ENCODE results near the gene HSPA12A.

Gene HSPA12A

GRCh38 chr10:116769368-116769767 is 27.0 kb upstream of the HSPA12A start:
- Histone ChIP-seq H3K4me1 (ENCODE audit: control insufficient read depth in 1 of 2, insufficient read depth in 1 of 2, low read depth in 1 of 2, low read length in 1 of 2) (no peaks in the 10 kb centered on the region), H3K36me3 (no peaks in the 10 kb centered on the region), H3K27me3 (peaks cover 49% of the 10 kb centered on the region), H3K4me3 (ENCODE audit: low read depth in 1 of 2, low read length in 1 of 2) (no peak overlapping the region), H3K27ac (no peak overlapping the region), H3K9me3 (no peaks in the 10 kb centered on the region)
- TF ChIP-seq CTCF (IDR thresholded peaks at IDR 0.05): no peak

DNA sequence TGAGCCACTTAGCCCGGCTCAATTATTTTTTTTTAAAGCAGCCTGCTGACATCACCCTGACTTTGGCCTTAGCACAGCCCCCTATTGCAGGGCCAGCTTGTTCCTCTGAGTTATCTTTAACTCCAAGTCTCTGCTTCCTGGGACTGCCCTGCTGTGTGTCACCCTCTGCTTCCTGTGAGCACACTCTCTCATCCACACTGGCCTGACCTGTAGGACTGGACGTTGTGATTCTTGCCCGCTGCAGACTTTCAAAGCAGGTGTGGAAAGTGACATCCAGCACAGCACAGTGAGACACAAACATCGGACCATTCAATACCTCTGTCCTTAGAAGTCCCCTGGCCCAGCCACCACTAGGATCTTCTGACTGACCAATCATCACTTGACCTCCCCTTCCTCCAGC is 26.4 kb upstream of the HSPA12A start:
- Histone ChIP-seq H3K27me3 (peaks cover 54% of the 10 kb centered on the region), H3K4me1 (ENCODE audit: control insufficient read depth in 1 of 2, insufficient read depth in 1 of 2, low read depth in 1 of 2, low read length in 1 of 2) (no peaks in the 10 kb centered on the region)

DNA sequence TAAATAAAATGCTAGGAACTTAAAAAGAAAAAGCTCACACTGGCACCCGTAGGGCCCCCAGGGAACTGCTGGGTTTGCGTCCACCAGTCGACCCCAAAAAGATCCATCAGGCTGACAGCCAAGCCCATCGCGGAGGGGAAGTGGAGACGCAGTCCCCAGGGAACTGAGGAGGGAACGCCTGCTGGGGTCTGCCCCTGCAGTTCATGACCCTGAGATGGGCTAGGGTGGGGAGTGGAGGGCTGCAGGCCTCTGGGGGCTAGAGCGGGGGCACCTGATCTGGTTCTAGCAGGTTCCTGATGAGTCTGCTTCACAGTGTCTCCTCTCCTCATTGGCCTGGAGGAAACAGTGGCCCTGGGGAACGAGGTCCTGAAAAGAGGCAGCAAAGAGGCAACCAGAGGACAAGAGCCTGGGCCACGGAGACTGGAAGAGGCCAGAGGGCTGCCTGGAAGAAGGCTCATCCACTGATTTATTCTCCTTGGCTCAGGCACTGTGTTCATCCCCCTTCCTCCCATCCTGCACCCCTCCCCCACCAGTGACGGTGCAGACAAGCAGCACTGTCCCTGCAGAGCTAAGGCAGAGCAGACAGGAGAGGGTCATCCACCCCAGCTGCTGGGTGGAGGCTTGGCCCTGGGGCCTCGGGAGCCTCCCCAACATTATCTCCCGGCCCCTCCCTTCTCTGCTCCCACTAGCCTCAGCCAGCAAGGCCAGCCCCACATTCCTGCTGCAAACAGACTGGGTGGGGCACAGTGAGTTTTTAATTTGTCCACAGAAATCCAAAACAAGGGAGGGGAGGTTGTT is 24.7 kb upstream of the HSPA12A start:
- TF ChIP-seq CTCF (IDR thresholded peaks at IDR 0.05): no peak
- H3K27ac ChIP-seq: no peak overlapping the region
- H3K9me3 ChIP-seq: no peaks in the 10 kb centered on the region
- H3K36me3 ChIP-seq: no peaks in the 10 kb centered on the region
- H3K4me3 ChIP-seq (ENCODE audit: low read depth in 1 of 2, low read length in 1 of 2): no peak overlapping the region
- H3K4me1 ChIP-seq (ENCODE audit: control insufficient read depth in 1 of 2, insufficient read depth in 1 of 2, low read depth in 1 of 2, low read length in 1 of 2): no peaks in the 10 kb centered on the region
- H3K27me3 ChIP-seq: peaks cover 69% of the 10 kb centered on the region

More for the DNA sequence above, 26.4 kb upstream of the HSPA12A start:
- H3K36me3 ChIP-seq: no peaks in the 10 kb centered on the region
- no peak for TF ChIP-seq CTCF (IDR thresholded peaks at IDR 0.05)
- no peak overlapping the region for H3K4me3 ChIP-seq (ENCODE audit: low read depth in 1 of 2, low read length in 1 of 2)
- no peaks in the 10 kb centered on the region for H3K9me3 ChIP-seq
- H3K27ac ChIP-seq: no peak overlapping the region

DNA sequence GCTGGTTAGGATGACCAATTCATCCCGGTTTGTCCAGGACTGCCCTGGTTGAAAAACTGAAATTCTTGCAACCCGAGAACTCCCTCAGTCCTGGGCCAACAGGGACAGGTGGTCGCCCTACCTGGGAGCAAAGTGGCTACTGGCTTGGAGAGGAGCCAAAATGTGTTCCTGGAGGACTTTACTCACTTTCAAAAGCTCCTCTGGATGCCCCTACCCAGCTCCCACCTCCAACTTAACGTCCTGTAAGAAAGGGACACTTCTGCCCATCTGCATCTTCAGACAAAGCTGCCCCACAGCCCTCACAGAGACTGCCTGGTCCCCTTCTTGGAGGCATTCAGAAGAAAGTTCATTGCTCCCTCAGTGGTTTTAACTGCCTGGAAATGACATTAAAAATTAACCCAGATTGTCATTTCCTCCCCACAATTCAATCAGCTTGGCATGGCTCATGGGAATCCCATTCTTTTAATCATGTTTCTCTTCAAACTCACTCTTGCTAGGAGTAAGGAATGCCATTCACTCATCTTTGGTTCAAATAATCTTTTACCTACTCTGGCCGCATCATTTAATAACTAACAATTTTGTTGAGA is 24.0 kb upstream of the HSPA12A start:
- TF ChIP-seq CTCF (IDR thresholded peaks at IDR 0.05): no peak

DNA sequence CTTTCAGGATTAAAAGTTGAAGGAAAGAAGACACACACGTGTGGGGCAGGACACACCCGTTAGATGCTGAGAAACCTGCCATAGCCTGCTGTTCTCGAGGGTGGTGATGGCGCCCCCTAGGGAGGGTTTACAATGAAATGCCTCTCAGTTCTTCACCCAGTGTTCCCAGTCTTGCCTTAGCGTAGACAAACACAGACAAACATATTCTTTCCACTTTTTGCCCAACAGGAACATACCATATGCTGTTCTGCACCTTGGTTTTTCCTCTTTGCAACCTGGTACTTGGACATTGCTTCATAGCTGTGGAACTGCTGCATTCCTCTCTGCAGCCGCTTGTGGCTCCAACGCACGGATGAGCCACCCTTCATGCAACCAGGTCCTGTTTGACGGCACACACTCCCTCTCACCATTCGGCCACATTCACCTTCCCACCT is 23.3 kb upstream of the HSPA12A start:
- H3K27me3 ChIP-seq: peaks cover 69% of the 10 kb centered on the region
- H3K36me3 ChIP-seq: no peaks in the 10 kb centered on the region
- no peaks in the 10 kb centered on the region for H3K4me1 ChIP-seq (ENCODE audit: control insufficient read depth in 1 of 2, insufficient read depth in 1 of 2, low read depth in 1 of 2, low read length in 1 of 2)
- H3K9me3 ChIP-seq: no peaks in the 10 kb centered on the region
- H3K4me3 ChIP-seq (ENCODE audit: low read depth in 1 of 2, low read length in 1 of 2): no peak overlapping the region
- no peak overlapping the region for H3K27ac ChIP-seq
- no peak for TF ChIP-seq CTCF (IDR thresholded peaks at IDR 0.05)

More for the DNA sequence above, 24.0 kb upstream of the HSPA12A start:
- Histone ChIP-seq H3K4me1 (ENCODE audit: control insufficient read depth in 1 of 2, insufficient read depth in 1 of 2, low read depth in 1 of 2, low read length in 1 of 2) (no peaks in the 10 kb centered on the region), H3K27me3 (peaks cover 69% of the 10 kb centered on the region), H3K27ac (no peak overlapping the region), H3K36me3 (no peaks in the 10 kb centered on the region), H3K4me3 (ENCODE audit: low read depth in 1 of 2, low read length in 1 of 2) (no peak overlapping the region), H3K9me3 (no peaks in the 10 kb centered on the region)
